ENCODE results near the gene CHD9.
"Not testable (repeated sequence)": the region's sequence is repeated elsewhere in the genome, so short reads cannot be mapped to it uniquely, and the experiment has no call there.

Gene CHD9

DNA sequence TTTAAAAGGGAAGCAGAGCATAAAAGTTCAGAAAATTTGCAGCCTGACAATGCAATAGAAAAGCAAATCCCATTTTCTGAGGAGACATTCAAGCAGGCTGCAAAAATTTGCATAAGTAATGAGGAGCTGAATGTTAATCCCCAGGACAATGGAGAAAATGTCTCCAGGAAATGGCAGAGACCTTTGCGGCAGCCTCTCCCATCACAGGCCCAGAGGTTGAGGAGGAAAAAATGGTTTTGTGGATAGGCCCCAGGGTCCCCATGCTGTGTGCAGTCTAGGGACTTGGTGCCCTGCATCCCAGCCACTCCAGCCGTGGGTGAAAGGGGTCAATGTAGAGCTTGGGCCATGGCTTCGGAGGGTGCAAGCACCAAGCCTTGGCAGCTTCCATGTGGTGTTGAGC is 19.5 kb downstream of the CHD9 start:
- DNase-seq (ENCODE audit: low spot score): not testable (repeated sequence)

DNA sequence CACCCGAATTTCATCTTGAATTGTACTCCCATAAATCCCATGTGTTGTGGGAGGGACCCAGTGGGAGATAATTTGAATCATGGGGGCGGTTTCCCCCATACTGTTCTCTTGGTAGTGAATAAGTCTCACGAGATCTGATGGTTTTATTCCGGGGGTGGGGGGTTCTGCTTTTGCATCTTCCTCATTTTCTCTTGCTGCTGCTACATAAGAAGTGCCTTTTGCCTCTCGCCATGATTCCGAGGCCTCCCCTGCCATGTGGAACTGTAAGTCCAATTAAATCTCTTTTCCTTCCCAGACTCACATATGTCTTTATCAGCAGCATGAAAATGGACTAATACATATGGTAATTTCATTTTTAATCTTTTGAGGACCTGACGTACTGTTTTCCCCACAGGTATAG is 20.7 kb downstream of the CHD9 start:
- not testable (repeated sequence) for DNase-seq (ENCODE audit: low spot score)

DNA sequence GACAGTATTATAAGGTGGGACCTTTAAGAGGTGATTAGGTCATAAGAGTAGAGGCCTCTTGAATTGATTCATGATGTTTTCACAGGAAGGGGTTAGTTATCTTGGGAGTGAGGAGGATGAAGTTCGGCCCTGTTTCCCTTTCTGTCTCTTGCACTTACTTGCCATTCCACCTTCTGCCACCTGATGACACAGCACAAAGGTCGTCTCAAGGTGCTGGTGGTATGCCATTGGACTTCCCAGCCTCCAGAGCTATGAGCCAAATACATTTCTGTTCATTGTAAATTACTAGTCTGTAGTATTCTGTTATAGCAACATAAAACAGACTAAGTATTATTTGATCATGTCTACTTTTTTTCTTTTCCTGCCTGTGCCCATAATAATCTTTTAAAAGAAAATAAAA is 23.5 kb downstream of the CHD9 start:
- no peak for DNase-seq (ENCODE audit: low spot score)

DNA sequence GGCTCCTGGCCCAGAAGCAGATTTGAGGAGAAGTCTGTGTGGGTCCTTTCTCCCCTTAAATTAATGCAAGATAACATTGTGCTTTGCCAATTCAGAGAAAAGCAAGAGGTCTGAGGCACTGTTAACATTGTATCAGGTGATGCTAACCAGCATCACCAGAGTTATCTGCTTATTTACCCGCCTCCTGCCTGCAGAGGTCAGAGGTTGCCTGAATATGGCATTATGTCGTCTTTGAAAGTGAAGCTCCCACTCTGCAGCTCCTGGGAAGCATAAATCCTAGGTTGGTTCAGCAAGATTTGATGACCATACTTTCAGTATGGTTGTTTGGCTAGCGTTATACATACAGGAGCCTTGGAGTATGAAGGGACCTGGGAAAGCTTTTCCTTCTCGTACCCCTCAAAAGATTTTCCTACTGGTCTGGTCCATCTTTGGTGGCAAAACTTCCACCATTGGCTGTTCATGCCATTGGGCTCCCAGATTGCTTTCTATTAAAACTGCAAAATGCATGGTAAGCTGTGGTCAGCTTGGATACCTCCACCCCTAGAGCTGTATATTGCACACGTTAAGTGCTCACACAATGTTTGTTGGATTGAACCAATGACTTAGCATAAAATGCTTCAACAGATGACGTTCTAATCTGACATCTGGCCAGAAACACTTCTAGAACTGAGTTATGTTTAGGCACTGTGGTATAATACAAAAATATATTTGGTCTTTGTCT is 24.1 kb downstream of the CHD9 start:
- DNase-seq (ENCODE audit: low spot score): no peak

DNA sequence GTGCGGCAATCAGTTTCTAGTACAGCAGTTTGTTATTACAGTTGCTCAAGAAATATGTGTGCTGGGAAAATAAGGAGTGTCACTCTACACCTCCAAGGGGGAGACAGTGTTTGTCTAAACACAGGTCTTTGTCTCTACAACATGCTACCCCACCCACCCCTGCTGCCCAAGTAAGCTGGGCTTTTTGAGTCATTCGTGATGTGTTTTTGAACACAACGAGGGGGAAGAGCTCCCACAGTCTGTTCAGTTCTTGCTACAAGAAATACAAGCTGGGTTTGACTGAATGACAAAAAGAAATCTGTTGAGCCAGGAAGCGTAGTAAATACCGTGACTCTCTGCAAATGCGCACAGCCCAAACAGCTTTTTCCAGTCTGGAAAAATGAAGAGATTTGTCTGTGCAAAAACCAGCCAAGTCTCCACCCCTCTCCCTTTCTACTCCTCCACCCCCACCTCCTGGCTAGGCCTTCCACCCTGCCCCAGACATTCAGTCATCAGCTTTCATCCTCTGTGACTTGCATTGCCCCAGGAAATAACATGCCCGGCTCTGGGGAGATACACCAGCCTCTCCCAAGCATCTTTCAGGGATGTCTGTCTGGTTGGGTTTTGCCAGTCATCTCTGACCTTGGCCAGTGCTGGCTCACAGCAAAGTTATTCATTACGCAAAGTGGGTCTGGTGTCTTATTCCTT is 25.7 kb downstream of the CHD9 start:
- peak; percentile 39 for DNase-seq (ENCODE audit: low spot score)

- DNase-seq (ENCODE audit: low spot score): peak; percentile 25
Observed at GRCh38 chr16:53081032-53081424, 26.2 kb downstream of the CHD9 start.

GRCh38 chr16:53081686-53082407 is 27.1 kb downstream of the CHD9 start:
- DNase-seq (ENCODE audit: low spot score): no peak

- no peak for DNase-seq (ENCODE audit: low spot score)
Observed at GRCh38 chr16:53082509-53082908, 27.7 kb downstream of the CHD9 start.

GRCh38 chr16:53083119-53083518 is 28.3 kb downstream of the CHD9 start:
- DNase-seq (ENCODE audit: low spot score): no peak

DNA sequence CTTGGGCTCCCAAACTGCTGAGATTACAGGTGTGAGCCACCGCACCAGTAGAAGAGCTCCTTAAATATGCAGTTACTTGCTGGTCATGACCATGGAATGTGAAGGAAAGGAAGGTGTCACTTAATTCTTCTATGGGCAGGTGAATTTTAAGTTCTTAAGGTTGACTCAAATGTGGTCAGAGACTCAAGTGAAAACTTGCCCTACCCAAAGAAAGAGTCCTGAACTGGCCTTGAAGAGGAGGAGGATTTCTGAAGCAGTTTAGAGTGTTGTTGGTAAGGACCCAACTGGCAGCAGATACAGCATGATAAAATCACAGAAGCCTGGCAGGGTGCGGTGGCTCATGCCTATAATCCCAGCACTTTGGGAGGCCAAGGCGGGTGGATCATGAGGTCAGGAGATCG is 29.4 kb downstream of the CHD9 start:
- no peak for DNase-seq (ENCODE audit: low spot score)

DNA sequence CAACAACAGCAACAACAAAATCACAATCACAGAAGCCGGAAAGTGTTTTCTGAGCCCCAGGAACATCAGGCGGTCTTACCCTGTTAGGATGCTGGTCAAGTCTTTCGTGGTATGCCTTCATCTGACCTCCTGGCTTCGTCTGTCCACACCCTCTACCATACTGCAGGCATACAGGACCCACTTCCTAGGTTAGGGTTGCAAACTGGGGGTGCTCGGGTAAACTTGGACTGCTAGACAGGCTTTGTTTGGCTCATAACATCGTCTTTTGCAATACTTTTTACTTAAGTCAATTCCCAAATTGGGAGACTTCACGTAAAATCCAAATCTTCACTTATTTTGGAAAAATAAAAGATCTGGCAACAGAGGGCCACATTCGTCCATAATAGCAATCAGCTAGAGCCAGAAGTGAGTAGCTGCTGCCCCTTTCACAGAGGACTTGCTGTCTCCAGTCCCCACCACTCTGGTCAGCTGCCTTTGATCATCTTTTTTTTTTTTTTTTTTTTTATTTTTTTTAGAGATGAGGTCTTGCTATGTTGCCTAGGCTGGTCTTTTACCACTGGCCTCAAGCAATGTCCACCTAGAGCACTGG is 30.0 kb downstream of the CHD9 start:
- no peak for DNase-seq (ENCODE audit: low spot score)

DNA sequence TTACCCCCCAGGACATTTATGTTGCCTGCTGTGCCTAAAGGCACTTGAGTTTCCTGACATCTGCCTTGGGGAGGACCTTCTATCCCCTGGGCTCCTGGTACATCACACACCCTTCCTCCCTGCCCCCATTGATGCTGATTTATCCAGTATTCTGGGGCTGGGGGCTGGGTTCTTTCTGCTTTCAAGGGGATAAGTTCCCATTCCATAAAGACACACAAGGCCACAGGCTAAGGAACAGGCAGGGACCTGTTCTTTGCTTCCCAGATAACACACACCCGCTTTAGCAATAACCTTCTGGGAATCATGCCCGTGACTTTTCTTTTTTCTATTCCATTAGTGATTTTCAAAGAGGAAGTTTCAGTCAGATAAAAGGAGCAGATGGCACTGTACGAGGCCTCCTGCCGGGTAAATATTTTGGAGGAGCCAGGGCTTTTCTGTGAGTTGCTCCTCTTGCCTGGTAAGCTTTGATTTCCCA is 30.6 kb downstream of the CHD9 start:
- no peak for DNase-seq (ENCODE audit: low spot score)

GRCh38 chr16:53085931-53086421 is 31.2 kb downstream of the CHD9 start:
- no peak for DNase-seq (ENCODE audit: low spot score)

- no peak for DNase-seq (ENCODE audit: low spot score)
Observed at GRCh38 chr16:53087101-53087500, 32.3 kb downstream of the CHD9 start.

DNA sequence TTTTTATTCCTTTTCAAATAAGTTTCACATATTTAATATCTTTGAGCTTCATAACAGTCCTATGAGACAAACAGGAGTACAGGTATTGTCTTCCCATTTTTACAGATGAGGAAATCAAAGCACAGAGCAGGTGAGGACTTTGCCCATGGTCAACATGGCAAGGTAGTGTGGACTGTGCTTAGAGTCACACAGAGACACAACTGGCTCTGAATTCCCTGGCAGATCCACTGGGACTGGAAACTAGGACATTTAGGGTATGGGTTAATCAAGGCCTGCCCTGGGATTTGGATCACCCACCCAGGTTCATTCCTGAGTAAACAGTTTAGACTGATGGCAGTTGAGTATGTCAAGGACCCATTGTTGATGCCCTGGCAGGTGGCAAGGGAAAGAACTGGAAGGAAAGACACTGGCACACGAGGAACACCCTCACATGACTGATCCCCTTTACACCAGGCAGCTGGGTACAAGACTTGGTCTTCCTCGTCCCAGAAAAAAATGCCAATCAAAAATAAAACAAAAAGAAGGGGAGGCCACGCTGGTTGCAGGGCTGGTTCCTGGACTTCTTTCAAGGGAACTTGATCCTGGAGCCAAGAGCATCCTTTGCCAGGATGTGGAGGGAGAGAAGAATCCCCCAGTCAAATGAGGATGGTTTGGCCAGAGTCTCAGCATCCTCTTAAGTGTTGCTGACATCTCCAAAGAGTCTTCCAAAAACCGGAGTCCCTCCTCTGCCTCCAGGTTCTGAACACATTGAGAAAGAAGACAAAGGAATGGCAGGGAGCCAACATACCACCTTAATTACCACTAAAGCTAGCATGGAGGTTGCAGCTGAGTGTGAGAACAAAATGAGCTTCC is 34.9 kb downstream of the CHD9 start:
- peak; percentile 71 for DNase-seq (ENCODE audit: low spot score)

DNA sequence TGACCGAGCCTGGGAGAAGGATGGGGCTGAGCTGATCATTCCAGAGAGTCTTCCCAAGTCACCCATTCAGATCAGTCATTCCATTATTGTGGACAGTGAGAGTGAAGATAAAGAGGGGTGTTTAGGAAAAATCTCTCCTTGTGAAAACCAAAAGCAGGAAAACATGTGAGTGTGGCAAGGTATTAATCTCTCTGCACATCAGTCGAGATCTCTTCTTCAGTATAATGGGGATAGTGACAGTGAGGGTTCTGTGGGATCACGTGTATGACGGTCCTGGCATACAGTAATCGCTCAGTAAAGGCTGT is 35.4 kb downstream of the CHD9 start:
- peak; percentile 62 for DNase-seq (ENCODE audit: low spot score)

GRCh38 chr16:53090591-53091411 is 36.0 kb downstream of the CHD9 start:
- DNase-seq (ENCODE audit: low spot score): peak; percentile 90

DNA sequence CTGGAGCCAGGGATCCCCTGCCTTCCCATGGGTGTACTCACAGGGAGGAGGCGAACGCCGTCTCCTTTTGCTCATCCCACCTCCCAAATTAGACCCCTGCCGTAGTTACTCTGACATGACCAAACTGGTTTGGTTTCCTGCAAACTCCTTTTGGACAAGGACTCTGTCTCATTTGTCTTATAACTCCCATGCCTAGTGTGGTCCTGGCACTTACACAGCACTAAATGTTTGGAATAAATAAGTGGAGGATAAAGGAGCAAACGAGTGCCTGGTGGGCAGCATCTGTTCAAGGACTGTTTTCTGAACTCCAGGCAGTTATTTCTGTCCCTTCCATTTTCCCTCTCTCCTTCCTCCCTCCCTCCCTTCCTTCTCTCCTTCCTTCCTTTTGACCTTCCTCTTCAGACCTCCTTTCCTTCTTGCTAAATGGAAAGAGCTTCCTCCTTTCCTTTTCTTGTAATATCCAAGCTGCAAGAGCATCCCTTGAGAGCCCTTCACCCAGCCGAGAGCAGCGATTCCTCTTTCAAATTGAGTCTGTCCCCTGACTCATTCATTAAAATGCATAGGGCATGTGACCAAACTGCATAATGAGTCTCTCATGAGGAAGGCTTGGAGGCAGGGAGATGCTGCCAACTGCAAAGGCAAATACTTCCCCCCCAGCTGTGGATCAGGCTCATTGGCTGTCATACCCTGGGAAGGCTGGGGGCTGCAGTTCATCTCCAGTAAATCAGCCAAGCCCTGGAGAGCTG is 36.8 kb downstream of the CHD9 start:
- DNase-seq (ENCODE audit: low spot score): peak; percentile 99

DNA sequence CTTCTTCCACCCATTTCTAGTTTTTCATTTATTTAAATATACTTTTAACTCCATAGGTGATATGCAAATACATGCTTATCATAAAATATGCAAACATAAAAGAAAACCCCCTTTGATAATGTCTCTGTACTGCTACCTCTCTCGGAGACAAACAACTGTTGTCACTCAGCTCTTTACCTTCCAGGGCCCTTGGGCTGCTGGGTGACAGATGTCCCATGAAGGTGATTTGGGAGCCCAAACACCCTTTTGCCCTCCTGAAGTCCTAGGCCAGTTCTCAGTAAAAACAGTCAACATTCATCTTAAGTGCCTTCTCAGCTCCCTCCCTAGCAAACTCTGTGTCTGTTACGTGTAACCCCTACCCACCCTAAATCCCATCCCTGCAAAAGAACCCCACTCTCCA is 37.5 kb downstream of the CHD9 start:
- no peak for DNase-seq (ENCODE audit: low spot score)

GRCh38 chr16:53093162-53093744 is 38.5 kb downstream of the CHD9 start:
- no peak for DNase-seq (ENCODE audit: low spot score)
